ENCODE results near the gene HSD17B1. TPM values are rescaled to one million over a fixed set of nuclear protein-coding genes. Genes with fewer than 3 reads are reported as not detected.

The HSD17B1 gene
- polyA plus RNA-seq, 3 donors = 0.19 to 0.72 (median 0.27) TPM

- H3K36me3 ChIP-seq (replicated peaks in 1 of 2; ENCODE audit: control insufficient read depth in 1 of 2, insufficient read depth in 2 of 2, low read length in 2 of 2) = peaks cover 48 to 60% of the 10 kb centered on the region in 2 donors
- peaks cover 0 to under 1% (median under 1%) of the 10 kb centered on the region in 3 donors for H3K27me3 Mint-ChIP-seq (ENCODE audit: low read depth in 3 of 3)
- no peak overlapping the region for H3K9ac ChIP-seq (ENCODE audit: insufficient read depth, low read length, poor library complexity, severe bottlenecking)
- H3K27ac Mint-ChIP-seq = peak overlapping the region in 2 of 7 donors; percentile 30 to 70
- H3K27me3 ChIP-seq (ENCODE audit: control insufficient read depth in 2 of 2, insufficient read depth in 2 of 2, low read length in 2 of 2) = no peaks in the 10 kb centered on the region
- H2AFZ ChIP-seq (ENCODE audit: insufficient read depth, low read depth, low read length, poor library complexity, severe bottlenecking) = no peak overlapping the region
- H3K79me2 ChIP-seq (ENCODE audit: insufficient read depth, low read length) = peaks cover 13% of the 10 kb centered on the region
- no peak overlapping the region for H3K4me3 Mint-ChIP-seq
- H3K27ac ChIP-seq (ENCODE audit: low read depth in 1 of 2, low read length in 2 of 2) = no peak overlapping the region
- H3K9me3 ChIP-seq (replicated peaks in 1 of 2; ENCODE audit: control insufficient read depth in 1 of 2, insufficient read depth in 1 of 2, low read length in 2 of 2) = no peaks in the 10 kb centered on the region
- peaks cover 15% of the 10 kb centered on the region for H3K4me1 Mint-ChIP-seq
- H4K20me1 ChIP-seq (ENCODE audit: insufficient read depth, low read length) = peaks cover 21% of the 10 kb centered on the region
- H3K9me3 Mint-ChIP-seq = no peaks in the 10 kb centered on the region
- intact Hi-C loops (cut with micrococcal nuclease) = no loop called here
- peaks cover 53 to 76% of the 10 kb centered on the region in 2 donors for H3K36me3 Mint-ChIP-seq
- no peak overlapping the region for H3K4me3 ChIP-seq (replicated peaks in 1 of 3; ENCODE audit: low read depth in 2 of 3, low read length in 3 of 3)
- H3K4me2 ChIP-seq (replicated peaks; ENCODE audit: extremely low read depth, low read length, poor library complexity, severe bottlenecking) = no peak overlapping the region
- WGBS (ENCODE audit: insufficient coverage) = 84% methylated on average over 10 of the region's 17 CpGs
- no peak for DNase-seq
- H3K4me1 ChIP-seq (ENCODE audit: control insufficient read depth in 1 of 2, insufficient read depth in 2 of 2, low read length in 2 of 2) = peaks cover 10 to 11% of the 10 kb centered on the region in 2 donors
- no peak for TF ChIP-seq CTCF (IDR thresholded peaks at IDR 0.05)
Measured at GRCh38 chr17:42541041-42541833, 11.5 kb upstream of the HSD17B1 start.

GRCh38 chr17:42543190-42544079, 9.3 kb upstream of the HSD17B1 start:
- H3K9ac ChIP-seq (ENCODE audit: insufficient read depth, low read length, poor library complexity, severe bottlenecking) = no peak overlapping the region
- no peak overlapping the region for H3K4me3 ChIP-seq (replicated peaks in 1 of 3; ENCODE audit: low read depth in 2 of 3, low read length in 3 of 3)
- no peak for DNase-seq
- Mint-ChIP-seq H3K27ac (no peak overlapping the region), H3K4me3 (no peak overlapping the region), H3K36me3 (peaks cover 53 to 74% of the 10 kb centered on the region in 2 donors), H3K4me1 (peaks cover 2% of the 10 kb centered on the region), H3K9me3 (peaks cover 0 to 4% (median 0%) of the 10 kb centered on the region in 7 donors), H3K27me3 (ENCODE audit: low read depth in 3 of 3) (peaks cover 10 to 18% (median 17%) of the 10 kb centered on the region in 3 donors)
- no peaks in the 10 kb centered on the region for H3K9me3 ChIP-seq (replicated peaks in 1 of 2; ENCODE audit: control insufficient read depth in 1 of 2, insufficient read depth in 1 of 2, low read length in 2 of 2)
- no peaks in the 10 kb centered on the region for H3K79me2 ChIP-seq (ENCODE audit: insufficient read depth, low read length)
- H3K36me3 ChIP-seq (replicated peaks in 1 of 2; ENCODE audit: control insufficient read depth in 1 of 2, insufficient read depth in 2 of 2, low read length in 2 of 2) = peaks cover 45 to 57% of the 10 kb centered on the region in 2 donors
- peaks cover 19% of the 10 kb centered on the region for H4K20me1 ChIP-seq (ENCODE audit: insufficient read depth, low read length)
- no peak overlapping the region for H3K4me2 ChIP-seq (replicated peaks; ENCODE audit: extremely low read depth, low read length, poor library complexity, severe bottlenecking)
- no peak overlapping the region for H3K27ac ChIP-seq (ENCODE audit: low read depth in 1 of 2, low read length in 2 of 2)
- TF ChIP-seq CTCF (IDR thresholded peaks at IDR 0.05) = no peak
- peaks cover 4 to 12% of the 10 kb centered on the region in 2 donors for H3K27me3 ChIP-seq (ENCODE audit: control insufficient read depth in 2 of 2, insufficient read depth in 2 of 2, low read length in 2 of 2)
- intact Hi-C loops (cut with micrococcal nuclease) = no loop called here
- 97% methylated on average over 37 of the region's 39 CpGs for WGBS (ENCODE audit: insufficient coverage)
- H3K4me1 ChIP-seq (ENCODE audit: control insufficient read depth in 1 of 2, insufficient read depth in 2 of 2, low read length in 2 of 2) = peaks cover 2 to 5% of the 10 kb centered on the region in 2 donors
- no peak overlapping the region for H2AFZ ChIP-seq (ENCODE audit: insufficient read depth, low read depth, low read length, poor library complexity, severe bottlenecking)

Measured in CD14-positive monocyte (primary cell).